AG09319 (cell line): ENCODE measurements around the gene USP7.
"Not testable (repeated sequence)": the region's sequence is repeated elsewhere in the genome, so short reads cannot be mapped to it uniquely, and the experiment has no call there.

ENCODE experiments used
- DNase-seq: peaks from one replicate; pipeline ENCODE4 v3.0.0-alpha.2; 2010; ENCODE audit warnings: low read depth; ENCODE audit errors: extremely low read depth
- CTCF ChIP-seq: IDR thresholded peaks from 2 replicates; pipeline ENCODE4 v1.5.1; 2011; ENCODE audit warnings: low read depth, mild to moderate bottlenecking, inconsistent platforms, low read length, moderate library complexity

The USP7 gene

DNA sequence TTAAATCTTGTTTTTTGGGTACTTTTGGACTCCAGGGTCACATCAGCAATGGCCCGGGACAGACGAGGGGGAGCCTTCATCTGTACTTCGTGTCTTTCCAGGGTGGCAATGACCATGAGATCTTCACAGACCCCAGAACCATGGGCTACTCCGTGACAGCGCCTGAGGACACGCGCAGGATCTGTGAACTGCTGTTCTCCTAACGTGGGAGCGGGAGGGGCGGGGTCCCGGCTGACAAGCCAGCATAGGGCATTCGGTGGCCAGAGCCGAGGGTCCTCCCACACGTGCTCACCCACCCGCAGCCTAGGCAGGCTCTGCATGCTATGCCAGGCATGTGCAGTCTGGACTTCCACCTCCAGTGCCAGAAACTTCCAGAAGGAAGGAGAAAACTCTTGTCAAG, 116.1 kb downstream of the USP7 start:
- no peak for DNase-seq
- TF ChIP-seq CTCF, result no peak

DNA sequence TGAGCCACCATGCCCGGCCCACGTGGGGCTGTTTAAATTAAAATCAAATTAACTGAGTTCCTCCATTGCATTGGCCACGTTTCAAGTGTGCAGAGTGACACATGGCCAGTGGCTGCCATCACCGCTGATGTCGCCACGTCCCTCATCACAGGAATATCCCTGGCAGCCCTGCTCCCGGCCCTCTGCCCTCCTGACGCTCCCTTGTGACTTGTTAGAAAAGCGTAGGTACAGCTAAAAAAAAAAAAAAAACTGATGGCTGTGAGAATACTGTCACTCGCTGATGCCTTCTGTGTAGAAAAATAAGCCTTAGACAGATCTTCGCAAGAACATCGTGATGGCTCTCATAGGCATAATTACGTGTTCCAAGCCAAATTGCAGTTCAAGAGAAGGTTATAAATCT, 116.6 kb downstream of the USP7 start:
- no peak for TF ChIP-seq CTCF
- DNase-seq, result no peak

- TF ChIP-seq CTCF, result no peak
- no peak for DNase-seq
Observed at GRCh38 chr16:8846401-8846932, 117.2 kb downstream of the USP7 start.

GRCh38 chr16:8845699-8846298, 117.9 kb downstream of the USP7 start:
- no peak for DNase-seq
- TF ChIP-seq CTCF, result no peak

GRCh38 chr16:8843296-8843695, 120.4 kb downstream of the USP7 start:
- DNase-seq, result not testable (repeated sequence)
